GM12801 (cell line): ENCODE measurements around the gene ARSI.

Source experiments
- TF ChIP-seq, protein P1 (sequence below): IDR thresholded peaks from one replicate; pipeline ENCODE4 v1.5.1; 2011; ENCODE audit warnings: control low read depth; ENCODE audit not compliant: insufficient read length; ENCODE audit errors: extremely low read depth

ARSI gene

DNA sequence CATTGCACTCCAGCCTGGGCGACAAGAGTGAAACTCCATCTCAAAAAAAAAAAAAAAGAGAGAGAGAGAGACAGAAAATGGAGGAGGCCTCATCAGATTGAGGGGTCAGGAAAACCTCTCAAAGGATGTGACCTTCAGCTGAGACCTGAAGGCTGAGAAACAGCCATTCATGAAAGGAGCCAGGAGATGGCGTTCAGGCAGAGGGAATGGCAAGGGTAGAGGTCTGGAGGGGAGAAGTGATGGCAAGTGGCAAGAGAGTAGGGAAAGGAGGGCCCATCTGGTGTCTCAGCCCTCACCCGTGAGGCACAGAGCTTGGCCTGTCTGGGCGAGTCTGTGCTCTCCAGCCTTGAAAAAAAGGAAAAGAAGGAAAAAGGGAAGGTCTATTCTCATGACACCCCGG lies 30.2 kb downstream of the ARSI start:
- TF ChIP-seq, protein P1, sequence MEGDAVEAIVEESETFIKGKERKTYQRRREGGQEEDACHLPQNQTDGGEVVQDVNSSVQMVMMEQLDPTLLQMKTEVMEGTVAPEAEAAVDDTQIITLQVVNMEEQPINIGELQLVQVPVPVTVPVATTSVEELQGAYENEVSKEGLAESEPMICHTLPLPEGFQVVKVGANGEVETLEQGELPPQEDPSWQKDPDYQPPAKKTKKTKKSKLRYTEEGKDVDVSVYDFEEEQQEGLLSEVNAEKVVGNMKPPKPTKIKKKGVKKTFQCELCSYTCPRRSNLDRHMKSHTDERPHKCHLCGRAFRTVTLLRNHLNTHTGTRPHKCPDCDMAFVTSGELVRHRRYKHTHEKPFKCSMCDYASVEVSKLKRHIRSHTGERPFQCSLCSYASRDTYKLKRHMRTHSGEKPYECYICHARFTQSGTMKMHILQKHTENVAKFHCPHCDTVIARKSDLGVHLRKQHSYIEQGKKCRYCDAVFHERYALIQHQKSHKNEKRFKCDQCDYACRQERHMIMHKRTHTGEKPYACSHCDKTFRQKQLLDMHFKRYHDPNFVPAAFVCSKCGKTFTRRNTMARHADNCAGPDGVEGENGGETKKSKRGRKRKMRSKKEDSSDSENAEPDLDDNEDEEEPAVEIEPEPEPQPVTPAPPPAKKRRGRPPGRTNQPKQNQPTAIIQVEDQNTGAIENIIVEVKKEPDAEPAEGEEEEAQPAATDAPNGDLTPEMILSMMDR, result no peak

DNA sequence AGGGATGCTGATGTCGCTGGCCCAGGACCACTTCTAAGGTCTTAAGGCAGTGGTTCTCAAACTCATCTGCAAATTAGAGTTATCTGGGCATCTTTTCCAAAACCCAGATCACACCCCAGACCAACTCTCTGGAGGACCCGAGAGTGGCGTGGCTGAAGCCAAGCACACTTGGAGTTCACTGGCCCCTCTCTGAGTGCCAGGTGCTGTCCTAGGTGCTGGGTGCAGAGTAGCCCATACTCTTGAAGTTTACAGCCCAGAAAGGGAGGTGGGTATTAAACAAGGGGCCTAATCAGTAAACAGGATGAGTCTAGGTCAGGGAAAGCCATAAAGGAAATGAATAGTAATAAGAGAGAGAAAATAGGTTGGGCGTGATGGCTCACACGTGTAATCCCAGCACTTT lies 30.8 kb downstream of the ARSI start:
- TF ChIP-seq, protein P1, result no peak

DNA sequence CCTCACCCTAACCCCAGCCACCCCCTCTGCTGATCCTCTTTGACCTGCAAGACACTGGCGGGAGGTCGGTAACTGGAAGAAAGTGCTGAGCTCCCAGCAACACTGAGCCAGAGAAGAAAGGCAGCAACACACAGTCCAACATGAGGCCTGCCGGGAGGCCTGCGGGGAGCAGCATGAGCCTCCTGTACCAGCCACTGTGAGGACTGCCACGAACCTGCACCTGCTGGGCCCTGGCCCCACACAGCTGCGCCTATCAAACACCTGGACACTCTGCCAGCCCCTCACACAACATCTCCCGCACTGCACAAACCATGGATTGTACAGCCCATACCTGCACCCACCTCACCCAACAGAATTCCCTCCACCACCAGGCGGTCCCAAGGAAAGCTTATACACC lies 31.4 kb downstream of the ARSI start:
- TF ChIP-seq, protein P1, result no peak

DNA sequence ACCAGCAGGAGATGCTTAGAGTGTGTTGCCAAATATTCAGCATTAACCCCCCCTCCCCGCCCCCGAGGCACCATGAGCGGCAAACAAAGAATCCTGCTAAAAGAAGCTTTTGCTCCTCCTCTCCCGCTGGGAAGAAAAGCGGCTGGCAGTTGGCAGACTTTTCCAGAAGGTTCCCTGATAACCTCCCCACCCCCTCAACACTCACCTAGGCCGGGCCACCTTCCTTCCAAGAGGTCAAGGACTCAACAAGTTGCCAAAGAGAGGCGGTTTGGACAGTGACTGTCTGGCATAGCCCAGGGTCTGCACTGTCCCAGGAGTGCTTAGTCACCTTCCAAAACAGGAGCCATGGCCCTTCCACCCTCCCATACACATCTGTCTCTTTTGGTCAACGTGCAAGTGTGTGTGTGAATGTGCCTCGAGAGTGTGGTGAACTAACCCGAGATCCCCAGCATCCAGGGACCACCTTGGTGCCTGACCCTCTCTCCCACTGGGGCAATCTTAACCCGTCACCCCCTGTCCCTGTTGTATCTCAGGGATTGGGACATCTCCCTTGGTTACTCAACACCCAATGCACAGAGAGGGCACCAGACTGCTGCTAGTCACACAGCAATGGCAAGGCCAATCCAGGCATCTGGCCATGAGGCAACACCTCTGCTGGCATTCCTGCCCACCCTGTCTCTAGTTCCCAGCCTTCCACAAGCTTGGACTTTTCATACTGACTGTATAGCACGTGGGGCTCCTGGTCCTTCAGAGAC lies 32.0 kb downstream of the ARSI start:
- TF ChIP-seq, protein P1, result no peak

DNA sequence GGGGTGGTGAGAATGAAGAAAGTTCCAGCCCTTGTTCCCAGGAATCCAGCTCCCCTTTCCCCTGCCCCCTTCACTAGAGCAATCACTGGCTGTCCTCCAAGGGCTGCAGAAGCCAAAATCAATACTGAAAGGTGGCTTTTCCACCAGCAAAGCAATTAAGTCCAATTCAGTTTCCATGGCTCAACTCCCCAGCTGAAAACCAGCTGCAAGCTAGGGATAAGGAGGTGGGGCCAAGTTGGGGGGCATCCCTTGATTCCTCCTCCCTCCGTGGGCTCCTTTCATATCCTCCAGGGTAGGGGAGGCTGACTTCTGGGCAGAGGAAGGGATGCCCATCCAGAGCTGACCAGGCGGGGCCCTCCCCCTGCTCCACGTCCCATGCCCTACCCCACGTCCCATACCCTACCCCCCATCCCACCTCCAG lies 35.8 kb downstream of the ARSI start:
- TF ChIP-seq, protein P1, result no peak

DNA sequence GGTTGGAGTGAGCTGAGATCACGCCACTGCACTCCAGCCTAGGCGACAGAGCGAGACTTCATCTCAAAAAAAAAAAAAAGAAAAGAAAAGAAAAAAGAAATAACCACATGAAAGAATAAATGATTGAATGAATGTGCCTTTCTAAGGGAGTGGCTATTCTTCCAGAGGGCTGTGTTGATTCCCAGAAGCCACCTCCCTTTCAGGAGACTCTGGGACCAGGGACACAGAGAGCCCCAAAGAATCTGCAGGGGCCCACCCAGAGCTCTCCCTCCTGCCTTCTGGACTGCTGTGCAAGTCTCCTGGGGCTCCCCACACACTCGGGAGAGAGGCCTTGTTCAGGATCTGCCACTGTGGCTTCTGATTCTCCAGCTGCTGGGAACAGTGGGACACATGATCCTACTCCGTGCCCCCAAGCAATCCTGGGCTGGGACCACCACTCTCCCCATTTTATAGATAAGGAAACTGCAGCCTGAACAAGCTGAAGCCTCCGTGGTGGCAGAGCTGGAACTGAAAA lies 36.8 kb downstream of the ARSI start:
- TF ChIP-seq, protein P1, result no peak

DNA sequence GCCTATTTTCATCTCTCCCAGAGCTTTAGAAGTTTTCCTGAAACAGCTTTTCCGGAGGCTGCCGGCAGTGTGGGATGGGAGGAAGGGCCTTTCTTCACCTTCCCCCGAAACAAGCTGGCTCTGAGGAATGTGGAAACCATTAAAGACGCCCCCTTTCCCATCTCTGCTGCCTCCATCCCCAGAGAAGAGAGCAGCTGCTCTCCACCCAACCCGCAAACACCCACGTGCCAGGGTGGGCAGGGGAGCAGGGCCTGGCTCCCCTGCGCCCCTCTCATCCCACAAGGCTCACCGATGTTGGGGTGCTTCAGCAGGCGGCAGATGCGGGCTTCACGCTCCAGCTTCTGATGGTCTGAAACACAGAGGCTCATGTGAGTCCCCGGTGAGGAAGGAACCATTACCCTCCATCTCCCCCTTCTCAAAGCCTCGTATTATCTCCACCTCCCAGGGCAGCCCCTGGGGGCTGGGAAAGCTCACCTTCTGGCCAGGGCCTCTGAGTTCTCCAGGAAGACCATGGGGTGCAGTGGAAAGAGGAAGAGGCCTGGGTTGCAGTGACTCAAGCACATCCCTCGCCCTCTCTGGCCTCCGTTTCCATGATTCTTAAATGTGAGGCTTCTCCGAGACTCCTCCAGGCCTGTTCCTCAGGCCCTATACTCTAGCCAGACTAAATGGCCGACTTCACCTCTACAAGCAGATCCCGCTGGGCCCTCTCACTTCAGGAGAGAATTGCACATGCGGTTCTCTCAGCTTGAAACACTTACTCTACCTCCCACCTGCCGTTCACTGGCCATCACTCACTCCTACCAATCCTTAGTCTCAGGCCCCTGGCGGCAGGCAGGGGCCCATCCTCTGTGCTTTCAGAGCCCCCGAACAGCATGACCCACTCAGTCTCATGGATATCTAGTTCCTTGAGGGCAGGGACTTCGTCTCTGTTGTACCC lies 37.8 kb downstream of the ARSI start:
- TF ChIP-seq, protein P1, result no peak
